Thyroid gland (tissue), 4 donors: ENCODE results near the gene MRFAP1L1. TPM values are rescaled to one million over a fixed set of nuclear protein-coding genes. Genes with fewer than 3 reads are reported as not detected.

Experiments
- DNase-seq, 2 donors: peaks; one replicate each; pipeline ENCODE4 v3.0.0-alpha.2; 2019
- H3K27ac ChIP-seq, 3 donors: fragments of 200-600 bp; sonication (generic); 1 replicate in 2 of 3; 2 replicates in 1 of 3; pipeline ENCODE4 v1.5.1; 2016 to 2019; ENCODE audit warnings: mild to moderate bottlenecking in 1 of 3, moderate library complexity in 1 of 3
- H3K27me3 ChIP-seq: fragments of 200-600 bp; sonication (generic); one replicate; pipeline ENCODE4 v1.5.1; 2019
- H3K36me3 ChIP-seq, 2 donors: fragments of 200-600 bp; sonication (generic); one replicate each; pipeline ENCODE4 v1.5.1; 2016 to 2019
- H3K4me1 ChIP-seq, 2 donors: fragments of 200-600 bp; sonication (generic); one replicate each; pipeline ENCODE4 v1.5.1; 2017 to 2019
- H3K4me3 ChIP-seq, 3 donors: fragments of 200-600 bp; sonication (generic); replicated peaks in 1 of 3; 1 replicate in 2 of 3; 2 replicates in 1 of 3; pipeline ENCODE4 v1.5.1; 2016; ENCODE audit warnings: mild to moderate bottlenecking in 1 of 3
- H3K9me3 ChIP-seq: fragments of 200-600 bp; sonication (generic); one replicate; pipeline ENCODE4 v1.5.1; 2017
- CTCF ChIP-seq, 6 experiments: fragments of 200-600 bp in 3 of 6; fragments of 450-650 bp in 3 of 6; sonication (generic) in 3 of 6; IDR thresholded peaks; one replicate each; pipeline ENCODE4 v1.5.1; 2016 to 2019; ENCODE audit warnings: antibody characterized with exemption in 6 of 6, mild to moderate bottlenecking in 2 of 6, inconsistent platforms in 1 of 6, moderate library complexity in 1 of 6
- POLR2A ChIP-seq, 2 donors: fragments of 450-650 bp; IDR thresholded peaks; one replicate each; pipeline ENCODE4 v1.6.1; 2017; ENCODE audit warnings: antibody characterized with exemption in 2 of 2, mild to moderate bottlenecking in 2 of 2, moderate library complexity in 1 of 2
- WGBS, 2 donors: methylation state at CpG; one replicate each; pipeline ENCODE4 v1.1.5; 2017; 5-methylcytosine and 5-hydroxymethylcytosine counted together
- intact Hi-C: fragments of 100-400 bp; cut with DNase I; formaldehyde crosslinking; loops from one replicate; pipeline ENCODE4 v1.15.1; 2023
- total RNA-seq, 4 donors: library from RNA; depleted of rRNA; stranded (reverse); fragments of >200 nt; gene quantifications; one replicate each; pipeline ENCODE4 v1.2.3, GENCODE V29; 2016

MRFAP1L1 gene
- total RNA-seq, 4 donors from 2014 or later = 70.5 to 93.9 (median 76.2) TPM

- intact Hi-C loops = loop anchor here (2.0 kb wide), 2 partner anchors 154 to 350 kb away; no protein-coding TSS in a partner anchor
- 98 to 99% methylated on average over 10 of the region's 10 CpGs for WGBS, 2 donors
Measured at GRCh38 chr4:6721121-6721520, 11.5 kb upstream of the MRFAP1L1 start.

GRCh38 chr4:6720202-6720699, 10.6 kb upstream of the MRFAP1L1 start:
- DNase-seq = peak; percentile 73 to 86
- peak; percentile 72 to 97 (median 96) for TF ChIP-seq CTCF (IDR thresholded peaks at IDR 0.05)
- no peak for TF ChIP-seq POLR2A (IDR thresholded peaks at IDR 0.05)
- Histone ChIP-seq H3K9me3 (no peaks in the 10 kb centered on the region), H3K4me1 (peaks cover 7 to 13% of the 10 kb centered on the region in 2 donors), H3K36me3 (no peaks in the 10 kb centered on the region), H3K4me3 (no peak overlapping the region), H3K27me3 (no peaks in the 10 kb centered on the region), H3K27ac (no peak overlapping the region)
- 3 to 6% methylated on average over 14 of the region's 14 CpGs for WGBS, 2 donors
- intact Hi-C loops = loop anchor here (2.0 kb wide), 2 partner anchors 155 to 351 kb away; no protein-coding TSS in a partner anchor

More at GRCh38 chr4:6721121-6721520, 11.5 kb upstream of the MRFAP1L1 start:
- H3K36me3 ChIP-seq = no peaks in the 10 kb centered on the region
- TF ChIP-seq CTCF (IDR thresholded peaks at IDR 0.05) (no peak), POLR2A (IDR thresholded peaks at IDR 0.05) (no peak)
- H3K4me3 ChIP-seq = no peak overlapping the region
- no peak overlapping the region for H3K27ac ChIP-seq
- peaks cover 7 to 9% of the 10 kb centered on the region in 2 donors for H3K4me1 ChIP-seq
- no peak for DNase-seq
- H3K27me3 ChIP-seq = no peaks in the 10 kb centered on the region
- no peaks in the 10 kb centered on the region for H3K9me3 ChIP-seq

- no peak for TF ChIP-seq CTCF (IDR thresholded peaks at IDR 0.05)
- no peak for TF ChIP-seq POLR2A (IDR thresholded peaks at IDR 0.05)
- DNase-seq = no peak
- Histone ChIP-seq H3K4me3 (no peak overlapping the region), H3K9me3 (no peaks in the 10 kb centered on the region), H3K36me3 (no peaks in the 10 kb centered on the region), H3K27ac (no peak overlapping the region), H3K4me1 (peaks cover 7 to 14% of the 10 kb centered on the region in 2 donors), H3K27me3 (no peaks in the 10 kb centered on the region)
- intact Hi-C loops = loop anchor here (2.0 to 10.0 kb wide), 5 partner anchors 63 to 351 kb away; partner anchors contain the start of genes KIAA0232 and MRFAP1
- WGBS, 2 donors = 63 to 71% methylated on average over 8 of the region's 8 CpGs
Measured at GRCh38 chr4:6719611-6720179, 10.0 kb upstream of the MRFAP1L1 start.

GRCh38 chr4:6718932-6719610, 9.4 kb upstream of the MRFAP1L1 start:
- Histone ChIP-seq H3K27ac (no peak overlapping the region), H3K27me3 (no peaks in the 10 kb centered on the region), H3K4me1 (peaks cover 7 to 14% of the 10 kb centered on the region in 2 donors), H3K9me3 (no peaks in the 10 kb centered on the region), H3K4me3 (no peak overlapping the region), H3K36me3 (no peaks in the 10 kb centered on the region)
- TF ChIP-seq CTCF (IDR thresholded peaks at IDR 0.05) = no peak
- no peak for TF ChIP-seq POLR2A (IDR thresholded peaks at IDR 0.05)
- intact Hi-C loops = loop anchor here (5.0 to 10.0 kb wide), 3 partner anchors 63 to 266 kb away; partner anchors contain the start of genes KIAA0232 and MRFAP1
- WGBS, 2 donors = 73 to 82% methylated on average over 7 of the region's 7 CpGs
- no peak for DNase-seq
